Stomach (tissue), 4 donors: ENCODE results near the gene CLASP2.

Source experiments
- EP300 ChIP-seq: sonication (generic); formaldehyde crosslinking; IDR thresholded peaks from one replicate; pipeline ENCODE4 v1.6.1; 2017; ENCODE audit warnings: antibody characterized with exemption
- POLR2A ChIP-seq, 4 donors: fragments of 450-650 bp; IDR thresholded peaks; one replicate each; pipeline ENCODE4 v1.6.1; 2016; ENCODE audit warnings: antibody characterized with exemption in 4 of 4, control low read depth in 2 of 4, mild to moderate bottlenecking in 1 of 4, moderate library complexity in 1 of 4
- POLR2AphosphoS5 ChIP-seq, 3 donors: sonication (generic); formaldehyde crosslinking; IDR thresholded peaks; one replicate each; pipeline ENCODE4 v1.6.1; 2016; ENCODE audit warnings: antibody characterized with exemption in 3 of 3
- TF ChIP-seq, protein P1 (sequence below), 7 experiments: fragments of 450-650 bp in 4 of 7; fragments of 200-600 bp in 3 of 7; sonication (generic) in 3 of 7; IDR thresholded peaks; one replicate each; pipeline ENCODE4 v1.5.1; 2016 to 2019; ENCODE audit warnings: antibody characterized with exemption in 7 of 7, control low read depth in 2 of 7, mild to moderate bottlenecking in 1 of 7

GRCh38 chr3:33750211-33750548 lies 32.1 kb upstream of the CLASP2 start:
- TF ChIP-seq, protein P1, sequence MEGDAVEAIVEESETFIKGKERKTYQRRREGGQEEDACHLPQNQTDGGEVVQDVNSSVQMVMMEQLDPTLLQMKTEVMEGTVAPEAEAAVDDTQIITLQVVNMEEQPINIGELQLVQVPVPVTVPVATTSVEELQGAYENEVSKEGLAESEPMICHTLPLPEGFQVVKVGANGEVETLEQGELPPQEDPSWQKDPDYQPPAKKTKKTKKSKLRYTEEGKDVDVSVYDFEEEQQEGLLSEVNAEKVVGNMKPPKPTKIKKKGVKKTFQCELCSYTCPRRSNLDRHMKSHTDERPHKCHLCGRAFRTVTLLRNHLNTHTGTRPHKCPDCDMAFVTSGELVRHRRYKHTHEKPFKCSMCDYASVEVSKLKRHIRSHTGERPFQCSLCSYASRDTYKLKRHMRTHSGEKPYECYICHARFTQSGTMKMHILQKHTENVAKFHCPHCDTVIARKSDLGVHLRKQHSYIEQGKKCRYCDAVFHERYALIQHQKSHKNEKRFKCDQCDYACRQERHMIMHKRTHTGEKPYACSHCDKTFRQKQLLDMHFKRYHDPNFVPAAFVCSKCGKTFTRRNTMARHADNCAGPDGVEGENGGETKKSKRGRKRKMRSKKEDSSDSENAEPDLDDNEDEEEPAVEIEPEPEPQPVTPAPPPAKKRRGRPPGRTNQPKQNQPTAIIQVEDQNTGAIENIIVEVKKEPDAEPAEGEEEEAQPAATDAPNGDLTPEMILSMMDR (IDR thresholded peaks at IDR 0.05) = no peak
- no peak for TF ChIP-seq POLR2A (IDR thresholded peaks at IDR 0.05)
- no peak for TF ChIP-seq POLR2AphosphoS5 (IDR thresholded peaks at IDR 0.05)
- no peak for TF ChIP-seq EP300
